Measurements from ENCODE around the gene DEFB123.
"Not testable (repeated sequence)": the region's sequence is repeated elsewhere in the genome, so short reads cannot be mapped to it uniquely, and the experiment has no call there.

The DEFB123 gene

GRCh38 chr20:31440012-31440659, at the start of gene DEFB123:
TSS of gene DEFB123 (plus strand) at chr20:31440632. CDS start at chr20:31440699, 67 bp downstream.
- no peak for DNase-seq (ENCODE audit: low spot score)

- no peak for DNase-seq (ENCODE audit: low spot score)
Observed at GRCh38 chr20:31392836-31393235, 47.6 kb upstream of the DEFB123 start.

GRCh38 chr20:31394900-31395299, 45.5 kb upstream of the DEFB123 start:
- DNase-seq (ENCODE audit: low spot score): no peak

- DNase-seq (ENCODE audit: low spot score): no peak
Observed at GRCh38 chr20:31403886-31404285, 36.5 kb upstream of the DEFB123 start.

GRCh38 chr20:31406115-31406514, 34.3 kb upstream of the DEFB123 start, which contains the start of gene DEFB121:
TSS of gene DEFB121 (minus strand) at chr20:31406215. CDS start at chr20:31406152, 63 bp downstream.
- no peak for DNase-seq (ENCODE audit: low spot score)

- DNase-seq (ENCODE audit: low spot score): no peak
Observed at GRCh38 chr20:31410011-31410410, 30.4 kb upstream of the DEFB123 start.

- DNase-seq (ENCODE audit: low spot score): no peak
Observed at GRCh38 chr20:31414381-31414780, 26.1 kb upstream of the DEFB123 start.

- DNase-seq (ENCODE audit: low spot score): no peak
Observed at GRCh38 chr20:31415653-31416052, 24.8 kb upstream of the DEFB123 start.

GRCh38 chr20:31418307-31418706, 22.1 kb upstream of the DEFB123 start:
- no peak for DNase-seq (ENCODE audit: low spot score)

GRCh38 chr20:31425797-31426196, 14.6 kb upstream of the DEFB123 start:
- DNase-seq (ENCODE audit: low spot score): no peak

GRCh38 chr20:31426891-31427551, 13.4 kb upstream of the DEFB123 start:
- not testable (repeated sequence) for DNase-seq (ENCODE audit: low spot score)

GRCh38 chr20:31427576-31427975, 12.9 kb upstream of the DEFB123 start:
- DNase-seq (ENCODE audit: low spot score): not testable (repeated sequence)

- no peak for DNase-seq (ENCODE audit: low spot score)
Observed at GRCh38 chr20:31430568-31431115, 9.8 kb upstream of the DEFB123 start.

- no peak for DNase-seq (ENCODE audit: low spot score)
Observed at GRCh38 chr20:31446084-31446819, 5.8 kb downstream of the DEFB123 start.

GRCh38 chr20:31449511-31450414, 9.3 kb downstream of the DEFB123 start:
- DNase-seq (ENCODE audit: low spot score): no peak

GRCh38 chr20:31452575-31452974, 12.1 kb downstream of the DEFB123 start:
- DNase-seq (ENCODE audit: low spot score): no peak

GRCh38 chr20:31454361-31454760, 13.9 kb downstream of the DEFB123 start:
- no peak for DNase-seq (ENCODE audit: low spot score)

- DNase-seq (ENCODE audit: low spot score): not testable (repeated sequence)
Observed at GRCh38 chr20:31470946-31471345, 30.5 kb downstream of the DEFB123 start.

GRCh38 chr20:31472395-31473330, 32.2 kb downstream of the DEFB123 start:
- no peak for DNase-seq (ENCODE audit: low spot score)

- no peak for DNase-seq (ENCODE audit: low spot score)
Observed at GRCh38 chr20:31473331-31474096, 33.1 kb downstream of the DEFB123 start.

All from D341Med (cell line).